Posterior vena cava (tissue), 2 donors: ENCODE data around the gene NPPC. TPM values are rescaled to one million over a fixed set of nuclear protein-coding genes. Genes with fewer than 3 reads are reported as not detected.

ENCODE experiments used
- DNase-seq: peaks from one replicate; pipeline ENCODE4 v3.0.0-alpha.2; 2020; ENCODE audit warnings: low spot score
- intact Hi-C, 2 donors: fragments of 100-400 bp; cut with DNase I; formaldehyde crosslinking; loops; one replicate each; pipeline versions ENCODE4 v1.14.1 to v1.14.2; 2022 to 2023
- total RNA-seq, 2 donors: library from RNA; stranded (reverse); fragmentation: NEBNext Ultra II Directional; extraction: Animal tissue kit (Norgen Biotek cat#: 25700); gene quantifications; one replicate each; pipeline ENCODE4 v1.2.1, GENCODE V29; 2021
- donor health status: DM: yes; HTN: yes; CAD: no.
- donor health status: DM: yes; HTN: yes; CAD: no.

The NPPC gene
- total RNA-seq, 2 donors from 2014 or later, result 0.93 to 9.2 TPM

GRCh38 chr2:231923951-231924888 is 2.0 kb downstream of the NPPC start:
- DNase-seq, result peak; percentile 74
- intact Hi-C loops, result loop anchor here in 1 of 2 donors (10.0 kb wide), 1 partner anchor 211 kb away; no protein-coding TSS in a partner anchor

GRCh38 chr2:231923010-231923344 is 3.2 kb downstream of the NPPC start:
- intact Hi-C loops, result loop anchor here in 1 of 2 donors (10.0 kb wide), 1 partner anchor 212 kb away; no protein-coding TSS in a partner anchor
- peak; percentile 30 for DNase-seq

GRCh38 chr2:231922311-231923009 is 3.7 kb downstream of the NPPC start:
- peak; percentile 47 for DNase-seq
- intact Hi-C loops, result loop anchor here in 1 of 2 donors (10.0 kb wide), 1 partner anchor 212 kb away; no protein-coding TSS in a partner anchor

GRCh38 chr2:231920795-231921194 is 5.4 kb downstream of the NPPC start:
- no peak for DNase-seq
- intact Hi-C loops, result loop anchor here in 1 of 2 donors (10.0 kb wide), 1 partner anchor 214 kb away; no protein-coding TSS in a partner anchor

- intact Hi-C loops, result loop anchor here in 1 of 2 donors (10.0 kb wide), 1 partner anchor 214 kb away; no protein-coding TSS in a partner anchor
These were observed 5.8 kb downstream of the NPPC start for GRCh38 chr2:231920366-231920765.

GRCh38 chr2:231919341-231920035 is 6.7 kb downstream of the NPPC start:
- intact Hi-C loops, result loop anchor here (5.0 to 10.0 kb wide), 3 partner anchors 215 to 605 kb away; partner anchors contain the start of genes CHRND (in 1 of the 2) and PRSS56 (in 1 of the 2)
- peak; percentile 71 for DNase-seq

More at GRCh38 chr2:231920366-231920765, 5.8 kb downstream of the NPPC start:
- peak; percentile 58 for DNase-seq

GRCh38 chr2:231918501-231919330 is 7.5 kb downstream of the NPPC start:
- intact Hi-C loops, result loop anchor here in 1 of 2 donors (5.0 to 10.0 kb wide), 2 partner anchors 404 to 606 kb away; partner anchors contain the start of genes CHRND and PRSS56
- DNase-seq, result peak; percentile 70

- intact Hi-C loops, result loop anchor here in 1 of 2 donors (5.0 to 10.0 kb wide), 2 partner anchors 405 to 607 kb away; partner anchors contain the start of genes CHRND and PRSS56
- DNase-seq, result peak; percentile 65
These were observed 8.7 kb downstream of the NPPC start for GRCh38 chr2:231917280-231918066.

GRCh38 chr2:231914077-231914690 is 12.0 kb downstream of the NPPC start:
- intact Hi-C loops, result loop anchor here in 1 of 2 donors (10.0 kb wide), 1 partner anchor 611 kb away; the partner anchor contains the start of genes CHRND and PRSS56
- DNase-seq, result peak; percentile 47

- peak; percentile 26 for DNase-seq
- intact Hi-C loops, result loop anchor here in 1 of 2 donors (10.0 kb wide), 1 partner anchor 613 kb away; the partner anchor contains the start of genes CHRND and PRSS56
These were observed 14.8 kb downstream of the NPPC start for GRCh38 chr2:231911381-231911780.

- peak; percentile 41 for DNase-seq
- intact Hi-C loops, result loop anchor here in 1 of 2 donors (10.0 kb wide), 1 partner anchor 614 kb away; the partner anchor contains the start of genes CHRND and PRSS56
These were observed 15.4 kb downstream of the NPPC start for GRCh38 chr2:231910771-231911170.

- peak; percentile 54 for DNase-seq
- intact Hi-C loops, result loop anchor here in 1 of 2 donors (10.0 kb wide), 1 partner anchor 615 kb away; the partner anchor contains the start of genes CHRND and PRSS56
These were observed 16.0 kb downstream of the NPPC start for GRCh38 chr2:231910161-231910560.

- intact Hi-C loops, result loop anchor here in 1 of 2 donors (5.0 to 10.0 kb wide), 2 partner anchors 528 to 615 kb away; partner anchors contain the start of genes CHRND and PRSS56
- DNase-seq, result no peak
These were observed 16.6 kb downstream of the NPPC start for GRCh38 chr2:231909631-231910030.

GRCh38 chr2:231908584-231908983 is 17.6 kb downstream of the NPPC start:
- DNase-seq, result no peak
- intact Hi-C loops, result loop anchor here in 1 of 2 donors (5.0 kb wide), 1 partner anchor 529 kb away; no protein-coding TSS in a partner anchor

- peak; percentile 43 for DNase-seq
These were observed 18.4 kb downstream of the NPPC start for GRCh38 chr2:231907765-231908164.

GRCh38 chr2:231905026-231905425 is 21.2 kb downstream of the NPPC start:
- intact Hi-C loops, result loop anchor here in 1 of 2 donors (5.0 kb wide), 1 partner anchor 532 kb away; no protein-coding TSS in a partner anchor
- DNase-seq, result peak; percentile 41

More at GRCh38 chr2:231907765-231908164, 18.4 kb downstream of the NPPC start:
- intact Hi-C loops, result loop anchor here in 1 of 2 donors (5.0 kb wide), 1 partner anchor 530 kb away; no protein-coding TSS in a partner anchor
